ENCODE data around the gene FCN2. TPM values are rescaled to one million over a fixed set of nuclear protein-coding genes. Genes with fewer than 3 reads are reported as not detected.

The FCN2 gene
- total RNA-seq, 4 donors from 2014 or later, result not detected

DNA sequence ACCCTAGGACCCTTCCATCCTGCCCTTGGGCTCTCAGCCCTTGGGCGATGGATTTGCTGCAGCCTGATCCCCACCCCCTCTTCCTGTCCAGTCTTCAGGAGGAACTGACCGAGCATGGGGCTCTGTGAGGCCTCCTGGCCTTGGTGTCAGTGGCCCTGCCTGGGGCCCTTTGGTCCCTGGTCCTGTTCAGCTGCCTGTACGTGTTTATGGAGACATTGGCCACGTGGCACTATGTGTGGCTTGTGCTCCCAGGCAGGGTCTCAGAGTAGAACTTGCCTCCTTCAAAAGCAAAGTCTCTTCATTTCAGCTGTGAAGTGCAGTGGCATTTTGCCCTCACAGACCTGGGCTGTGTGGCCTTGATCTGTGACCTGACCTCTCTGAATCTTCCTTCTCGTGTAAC, 11.1 kb downstream of the FCN2 start:
- Histone ChIP-seq H3K27ac (no peak overlapping the region), H3K4me3 (no peak overlapping the region), H3K4me1 (peaks cover 0 to 15% (median 8%) of the 10 kb centered on the region in 3 donors), H3K27me3 (peaks cover 0 to 28% (median 0%) of the 10 kb centered on the region in 4 donors), H3K9me3 (peaks cover 0 to 6% (median 0%) of the 10 kb centered on the region in 3 donors), H3K36me3 (no peaks in the 10 kb centered on the region)
- no peak for DNase-seq
- no peak for TF ChIP-seq POLR2A (IDR thresholded peaks at IDR 0.05)
- TF ChIP-seq, protein P1, sequence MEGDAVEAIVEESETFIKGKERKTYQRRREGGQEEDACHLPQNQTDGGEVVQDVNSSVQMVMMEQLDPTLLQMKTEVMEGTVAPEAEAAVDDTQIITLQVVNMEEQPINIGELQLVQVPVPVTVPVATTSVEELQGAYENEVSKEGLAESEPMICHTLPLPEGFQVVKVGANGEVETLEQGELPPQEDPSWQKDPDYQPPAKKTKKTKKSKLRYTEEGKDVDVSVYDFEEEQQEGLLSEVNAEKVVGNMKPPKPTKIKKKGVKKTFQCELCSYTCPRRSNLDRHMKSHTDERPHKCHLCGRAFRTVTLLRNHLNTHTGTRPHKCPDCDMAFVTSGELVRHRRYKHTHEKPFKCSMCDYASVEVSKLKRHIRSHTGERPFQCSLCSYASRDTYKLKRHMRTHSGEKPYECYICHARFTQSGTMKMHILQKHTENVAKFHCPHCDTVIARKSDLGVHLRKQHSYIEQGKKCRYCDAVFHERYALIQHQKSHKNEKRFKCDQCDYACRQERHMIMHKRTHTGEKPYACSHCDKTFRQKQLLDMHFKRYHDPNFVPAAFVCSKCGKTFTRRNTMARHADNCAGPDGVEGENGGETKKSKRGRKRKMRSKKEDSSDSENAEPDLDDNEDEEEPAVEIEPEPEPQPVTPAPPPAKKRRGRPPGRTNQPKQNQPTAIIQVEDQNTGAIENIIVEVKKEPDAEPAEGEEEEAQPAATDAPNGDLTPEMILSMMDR (IDR thresholded peaks at IDR 0.05), result no peak
- 60 to 90% methylated on average over 1 of the region's 5 CpGs for WGBS, 2 donors
- intact Hi-C loops (cut with DNase I), result no loop called here

- intact Hi-C loops (cut with DNase I), result no loop called here
- Histone ChIP-seq H3K27ac (no peak overlapping the region), H3K4me3 (no peak overlapping the region), H3K27me3 (peaks cover 0 to 31% (median 0%) of the 10 kb centered on the region in 4 donors), H3K9me3 (peaks cover 0 to 6% (median 0%) of the 10 kb centered on the region in 3 donors), H3K4me1 (peaks cover 0 to 19% (median 8%) of the 10 kb centered on the region in 3 donors), H3K36me3 (no peaks in the 10 kb centered on the region)
- WGBS, 2 donors, result 20 to 69% methylated on average over 1 to 4 of the region's 6 CpGs
- DNase-seq, result no peak
- TF ChIP-seq, protein P1 (IDR thresholded peaks at IDR 0.05), result no peak
- TF ChIP-seq POLR2A (IDR thresholded peaks at IDR 0.05), result no peak
Measured at GRCh38 chr9:134892221-134892620, 11.6 kb downstream of the FCN2 start.

DNA sequence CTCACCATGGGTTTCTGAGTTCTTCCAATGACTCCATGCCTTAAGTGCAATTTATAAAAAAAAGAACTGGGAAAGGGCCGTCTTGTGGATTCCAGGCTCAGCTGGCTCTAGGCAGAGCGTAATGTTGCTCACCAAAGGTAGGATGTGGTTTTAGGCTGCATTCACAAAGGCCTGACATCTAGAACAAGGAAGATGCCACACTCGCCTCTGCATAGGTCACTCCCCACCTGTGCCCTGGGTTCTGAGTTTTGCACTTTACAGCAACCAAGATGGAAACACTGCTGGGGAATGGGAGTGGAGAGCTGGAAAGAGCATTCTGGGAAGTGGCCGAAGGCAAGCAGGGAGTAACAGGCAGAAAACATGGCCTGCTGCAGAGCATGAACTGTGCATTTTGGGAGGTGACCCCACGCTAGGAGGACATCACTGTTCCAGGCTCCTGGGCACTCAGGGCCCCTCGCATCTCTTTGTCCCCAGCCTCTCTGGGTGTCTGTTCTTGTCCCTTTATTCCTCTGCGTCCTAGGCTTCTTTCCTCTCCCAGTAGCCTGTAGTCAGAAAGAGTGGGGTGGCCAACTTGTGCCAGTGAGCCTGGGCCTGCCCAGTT, 12.3 kb downstream of the FCN2 start:
- intact Hi-C loops (cut with DNase I), result no loop called here
- Histone ChIP-seq H3K4me3 (no peak overlapping the region), H3K9me3 (peaks cover 0 to 6% (median 0%) of the 10 kb centered on the region in 3 donors), H3K4me1 (peaks cover 0 to 19% (median 8%) of the 10 kb centered on the region in 3 donors), H3K27ac (no peak overlapping the region), H3K27me3 (peaks cover 0 to 29% (median 0%) of the 10 kb centered on the region in 4 donors), H3K36me3 (no peaks in the 10 kb centered on the region)
- 71 to 87% methylated on average over 6 to 7 of the region's 7 CpGs for WGBS, 2 donors
- DNase-seq, result no peak
- TF ChIP-seq, protein P1 (IDR thresholded peaks at IDR 0.05), result no peak
- no peak for TF ChIP-seq POLR2A (IDR thresholded peaks at IDR 0.05)

- peaks cover 0 to 6% (median 0%) of the 10 kb centered on the region in 3 donors for H3K9me3 ChIP-seq
- TF ChIP-seq, protein P1 (IDR thresholded peaks at IDR 0.05), result no peak
- no peaks in the 10 kb centered on the region for H3K36me3 ChIP-seq
- H3K27ac ChIP-seq, result peak overlapping the region in 1 of 4 donors; percentile 7
- H3K27me3 ChIP-seq, result peaks cover 0 to 34% (median 0%) of the 10 kb centered on the region in 4 donors
- intact Hi-C loops (cut with DNase I), result no loop called here
- 89 to 97% methylated on average over 4 to 7 of the region's 7 CpGs for WGBS, 2 donors
- H3K4me3 ChIP-seq, result no peak overlapping the region
- peaks cover 0 to 19% (median 8%) of the 10 kb centered on the region in 3 donors for H3K4me1 ChIP-seq
- no peak for DNase-seq
Measured at GRCh38 chr9:134894136-134894860, 13.7 kb downstream of the FCN2 start.

- Histone ChIP-seq H3K27ac (peak overlapping the region in 1 of 4 donors; percentile 69), H3K9me3 (peaks cover 0 to 6% (median 0%) of the 10 kb centered on the region in 3 donors), H3K4me1 (peaks cover 0 to 19% (median 8%) of the 10 kb centered on the region in 3 donors), H3K36me3 (no peaks in the 10 kb centered on the region), H3K4me3 (no peak overlapping the region), H3K27me3 (peaks cover 0 to 34% (median 0%) of the 10 kb centered on the region in 4 donors)
- 23 to 27% methylated on average over 3 of the region's 3 CpGs for WGBS, 2 donors
- DNase-seq, result no peak
- intact Hi-C loops (cut with DNase I), result no loop called here
- no peak for TF ChIP-seq POLR2A (IDR thresholded peaks at IDR 0.05)
- TF ChIP-seq, protein P1 (IDR thresholded peaks at IDR 0.05), result no peak
Measured at GRCh38 chr9:134895097-134895496, 14.5 kb downstream of the FCN2 start.

All from esophagus squamous epithelium (tissue), 5 donors.